Measurements from ENCODE around the gene TCF7L1.

DNA sequence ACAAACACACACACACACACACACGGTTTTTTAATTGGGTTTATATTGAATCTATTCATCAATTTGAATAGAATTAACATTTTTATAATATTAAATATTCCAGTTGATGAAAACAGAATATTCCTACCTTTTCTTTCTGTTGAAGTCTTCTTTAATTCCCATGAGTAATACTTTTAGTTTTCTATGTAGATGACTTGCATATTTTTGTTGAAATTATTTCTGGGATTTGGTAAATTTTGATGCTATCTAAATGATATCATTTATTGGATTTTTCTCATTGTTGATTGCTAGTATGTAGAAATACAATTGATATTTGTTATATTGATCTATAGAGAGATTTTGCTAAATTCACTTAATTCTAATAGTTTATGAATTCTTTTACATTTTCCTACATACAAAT, 12.8 kb upstream of the TCF7L1 start:
- TF ChIP-seq, protein P1, sequence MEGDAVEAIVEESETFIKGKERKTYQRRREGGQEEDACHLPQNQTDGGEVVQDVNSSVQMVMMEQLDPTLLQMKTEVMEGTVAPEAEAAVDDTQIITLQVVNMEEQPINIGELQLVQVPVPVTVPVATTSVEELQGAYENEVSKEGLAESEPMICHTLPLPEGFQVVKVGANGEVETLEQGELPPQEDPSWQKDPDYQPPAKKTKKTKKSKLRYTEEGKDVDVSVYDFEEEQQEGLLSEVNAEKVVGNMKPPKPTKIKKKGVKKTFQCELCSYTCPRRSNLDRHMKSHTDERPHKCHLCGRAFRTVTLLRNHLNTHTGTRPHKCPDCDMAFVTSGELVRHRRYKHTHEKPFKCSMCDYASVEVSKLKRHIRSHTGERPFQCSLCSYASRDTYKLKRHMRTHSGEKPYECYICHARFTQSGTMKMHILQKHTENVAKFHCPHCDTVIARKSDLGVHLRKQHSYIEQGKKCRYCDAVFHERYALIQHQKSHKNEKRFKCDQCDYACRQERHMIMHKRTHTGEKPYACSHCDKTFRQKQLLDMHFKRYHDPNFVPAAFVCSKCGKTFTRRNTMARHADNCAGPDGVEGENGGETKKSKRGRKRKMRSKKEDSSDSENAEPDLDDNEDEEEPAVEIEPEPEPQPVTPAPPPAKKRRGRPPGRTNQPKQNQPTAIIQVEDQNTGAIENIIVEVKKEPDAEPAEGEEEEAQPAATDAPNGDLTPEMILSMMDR (conservative IDR thresholded peaks at IDR 0.05), result no peak
- TF ChIP-seq EZH2 (IDR thresholded peaks at IDR 0.05; ENCODE audit: low read depth), result no peak
